ENCODE data around the gene IFT52.
A peak's percentile ranks its signal among the peaks of the same experiment; 100 is the strongest.
"Not testable (repeated sequence)": the region's sequence is repeated elsewhere in the genome, so short reads cannot be mapped to it uniquely, and the experiment has no call there.

The IFT52 gene

GRCh38 chr20:43653966-43654365, 63.2 kb downstream of the IFT52 start:
- DNase-seq: no peak

GRCh38 chr20:43655176-43655575, 64.4 kb downstream of the IFT52 start:
- DNase-seq: not testable (repeated sequence)

- DNase-seq: no peak
These were observed 65.2 kb downstream of the IFT52 start for GRCh38 chr20:43655937-43656336.

- DNase-seq: peak in 2 of 5 experiments; percentile 22 to 42
These were observed 67.5 kb downstream of the IFT52 start for GRCh38 chr20:43658069-43658722.

DNA sequence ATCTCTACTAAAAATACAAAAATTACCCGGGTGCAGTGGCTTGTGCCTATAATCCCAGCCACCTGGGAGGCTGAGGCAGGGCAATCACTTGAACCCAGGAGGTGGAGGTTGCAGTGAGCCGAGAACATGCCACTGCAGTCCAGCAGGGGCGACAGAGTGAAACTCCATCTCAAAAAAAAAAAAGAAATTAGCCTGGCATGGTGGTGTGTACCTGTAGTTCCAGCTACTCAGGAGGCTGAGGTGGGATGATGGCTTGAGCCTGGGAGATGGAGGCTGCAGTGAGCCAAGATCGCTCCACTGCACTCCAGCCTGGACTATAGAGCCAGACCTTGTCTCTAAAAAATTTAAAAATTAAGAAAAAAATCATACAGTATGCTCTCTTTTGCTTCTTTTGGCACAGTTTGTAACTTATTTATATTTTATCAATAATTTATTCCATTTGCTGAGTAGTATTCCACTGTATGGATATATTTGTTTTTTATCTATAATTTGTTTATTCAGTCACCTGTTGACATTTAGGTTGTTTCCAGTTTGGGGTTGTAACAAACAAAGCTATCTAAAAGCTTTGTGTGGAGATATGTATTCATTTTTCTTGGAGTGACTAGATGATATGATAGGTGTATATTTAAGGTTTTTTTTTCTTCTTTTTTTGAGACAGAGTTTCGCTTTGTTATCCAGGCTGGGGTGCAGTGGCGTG, 68.1 kb downstream of the IFT52 start:
- peak in 1 of 5 experiments; percentile 37 for DNase-seq

- no peak for DNase-seq
These were observed 72.4 kb downstream of the IFT52 start for GRCh38 chr20:43662943-43663655.

DNA sequence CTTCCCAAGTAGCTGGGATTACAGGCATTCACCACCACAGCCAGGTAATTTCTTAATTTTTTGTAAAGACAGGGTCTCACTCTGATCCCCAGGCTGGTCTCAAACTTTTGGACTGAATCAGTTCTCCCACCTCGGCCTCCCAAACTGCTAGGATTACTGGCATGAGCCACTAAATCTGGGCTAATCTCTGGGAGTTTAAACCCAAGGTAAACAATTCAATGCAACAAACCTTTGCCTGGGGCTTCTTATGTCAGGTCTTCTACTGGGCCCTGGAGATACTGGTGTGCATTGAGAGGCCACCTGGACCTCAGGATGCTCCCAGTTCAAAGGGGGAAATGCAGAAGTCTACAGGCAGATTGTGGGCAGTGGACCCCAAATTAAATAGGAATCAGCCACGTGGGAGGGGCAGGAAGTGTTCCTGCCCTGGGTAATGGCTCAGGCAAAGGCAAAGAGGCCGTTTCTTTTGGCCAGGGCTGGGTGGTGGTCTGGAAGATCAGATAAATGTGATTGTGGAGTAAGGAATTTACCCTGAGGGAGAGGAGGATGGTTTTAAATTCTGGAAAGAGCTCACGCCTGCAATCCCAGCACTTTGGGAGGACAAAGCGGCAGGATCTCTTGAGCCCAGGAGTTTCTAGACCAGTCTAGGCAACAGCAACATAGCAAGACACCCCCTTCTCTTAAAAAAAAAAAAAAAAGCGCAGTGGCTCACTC, 74.9 kb downstream of the IFT52 start:
- DNase-seq: no peak

GRCh38 chr20:43666376-43667328, 75.9 kb downstream of the IFT52 start, which contains the start of gene MYBL2:
Gene MYBL2, plus strand, starts transcription at chr20:43667114. Its CDS starts 170 bp downstream, at chr20:43667284.
- peak; percentile 48 to 83 (median 62) for DNase-seq

- DNase-seq: peak in 1 of 5 experiments; percentile 40
These were observed 76.8 kb downstream of the IFT52 start for GRCh38 chr20:43667341-43668132.

DNA sequence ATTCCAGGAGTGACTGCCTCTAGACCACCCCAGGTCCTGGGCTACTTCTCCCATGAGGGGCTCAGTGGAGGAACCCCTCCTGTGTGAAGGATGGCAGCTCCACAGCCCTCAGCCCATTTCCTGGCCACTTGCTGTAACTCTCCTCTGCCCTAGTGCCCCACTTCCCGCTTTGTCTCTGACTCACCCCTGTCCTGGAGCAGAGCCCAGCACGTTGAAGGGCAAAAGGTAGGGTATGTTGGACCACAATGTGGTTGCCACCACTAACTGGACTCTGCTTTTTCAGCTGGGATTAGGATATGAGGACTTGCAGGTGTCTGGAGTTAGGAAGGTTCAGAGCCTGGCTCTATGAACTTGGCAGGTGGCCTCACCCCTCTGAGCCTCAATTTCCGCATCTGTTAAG, 78.6 kb downstream of the IFT52 start:
- DNase-seq: no peak

GRCh38 chr20:43670423-43670822, 79.7 kb downstream of the IFT52 start:
- DNase-seq: no peak

- DNase-seq: no peak
These were observed 85.6 kb downstream of the IFT52 start for GRCh38 chr20:43676368-43676767.

DNA sequence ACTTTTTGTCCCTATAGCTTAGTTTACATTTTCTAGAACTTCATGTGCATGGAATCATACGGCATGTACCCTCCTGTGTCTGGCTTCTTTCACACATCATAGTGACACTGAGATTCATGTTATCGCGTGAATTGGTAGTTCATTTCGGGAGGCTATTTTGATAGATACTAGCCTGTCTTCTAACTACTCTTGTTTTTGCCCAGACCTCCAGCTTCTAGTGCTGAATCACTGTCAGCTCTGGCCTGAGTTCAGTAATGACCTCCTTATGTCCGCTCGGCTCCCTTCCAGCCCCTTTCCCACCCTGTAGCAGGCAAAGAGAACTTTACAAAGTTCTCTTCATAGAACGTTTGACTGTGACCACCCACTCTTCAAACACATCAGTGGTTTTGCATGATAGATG, 90.2 kb downstream of the IFT52 start:
- no peak for DNase-seq

GRCh38 chr20:43681468-43681942, 90.8 kb downstream of the IFT52 start:
- peak in 1 of 5 experiments; percentile 23 for DNase-seq

- DNase-seq: peak in 1 of 5 experiments; percentile 38
These were observed 91.3 kb downstream of the IFT52 start for GRCh38 chr20:43681991-43682410.

DNA sequence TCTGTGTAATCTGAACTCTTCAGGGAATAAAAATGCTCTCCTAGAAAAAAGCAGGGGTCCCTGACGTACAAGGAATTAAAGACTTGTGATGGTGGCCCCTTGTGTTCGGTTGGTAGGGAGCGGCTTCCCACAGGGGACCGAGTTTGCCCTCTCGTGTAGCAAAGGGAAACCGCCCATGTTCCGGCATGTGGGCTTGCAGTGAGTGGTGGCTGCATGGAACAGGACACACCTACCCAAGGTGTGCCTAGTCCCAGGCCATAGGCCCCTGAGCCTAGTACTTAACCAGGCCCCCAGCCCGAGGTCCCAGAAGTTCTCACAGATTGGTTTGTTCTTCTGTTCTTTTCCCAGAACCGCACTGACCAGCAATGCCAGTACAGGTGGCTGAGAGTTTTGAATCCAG, 91.7 kb downstream of the IFT52 start:
- no peak for DNase-seq

DNA sequence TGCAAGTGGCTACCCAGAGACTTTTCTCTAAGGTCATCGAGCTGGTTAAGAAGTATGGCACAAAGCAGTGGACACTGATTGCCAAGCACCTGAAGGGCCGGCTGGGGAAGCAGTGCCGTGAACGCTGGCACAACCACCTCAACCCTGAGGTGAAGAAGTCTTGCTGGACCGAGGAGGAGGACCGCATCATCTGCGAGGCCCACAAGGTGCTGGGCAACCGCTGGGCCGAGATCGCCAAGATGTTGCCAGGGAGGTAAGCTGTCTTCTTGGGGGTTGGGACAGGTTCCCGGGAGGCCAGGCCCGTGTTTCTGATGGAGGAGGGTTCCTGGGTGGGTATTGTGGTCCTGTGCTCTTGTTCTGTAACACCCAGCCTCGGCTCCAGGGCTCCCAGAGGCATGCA, 96.1 kb downstream of the IFT52 start:
- DNase-seq: no peak

- no peak for DNase-seq
These were observed 98.4 kb downstream of the IFT52 start for GRCh38 chr20:43689165-43689564.

DNA sequence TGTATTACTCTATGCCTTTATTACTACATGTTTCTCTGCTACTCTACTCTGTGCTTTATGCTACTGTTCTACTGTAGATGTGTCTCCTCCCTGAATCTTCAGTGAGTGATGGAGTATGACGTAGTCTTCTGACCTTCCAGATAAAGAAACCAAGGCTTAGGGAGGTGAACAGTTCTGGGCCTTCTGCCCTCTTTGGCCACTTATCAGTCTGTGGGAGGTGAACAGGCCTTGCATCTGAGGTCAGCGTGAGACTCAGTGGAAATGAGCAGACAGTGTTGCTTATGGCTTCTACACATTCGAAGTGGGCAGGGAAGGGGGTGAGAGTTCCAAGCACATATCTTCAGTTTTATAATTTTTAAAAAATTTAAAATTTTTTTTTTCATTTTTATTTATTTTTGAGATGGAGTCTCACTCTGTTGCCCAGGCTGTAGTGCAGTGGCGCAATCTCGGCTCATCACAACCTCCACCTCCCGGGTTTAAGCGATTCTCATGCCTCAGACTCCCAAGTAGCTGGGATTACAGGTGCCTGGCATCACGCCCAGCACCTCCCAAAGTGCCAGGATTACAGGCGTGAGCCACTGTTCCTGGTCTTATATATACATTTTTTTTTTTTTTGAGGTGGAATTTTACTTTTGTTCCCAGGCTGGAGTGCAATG, 100.3 kb downstream of the IFT52 start:
- no peak for DNase-seq

DNA sequence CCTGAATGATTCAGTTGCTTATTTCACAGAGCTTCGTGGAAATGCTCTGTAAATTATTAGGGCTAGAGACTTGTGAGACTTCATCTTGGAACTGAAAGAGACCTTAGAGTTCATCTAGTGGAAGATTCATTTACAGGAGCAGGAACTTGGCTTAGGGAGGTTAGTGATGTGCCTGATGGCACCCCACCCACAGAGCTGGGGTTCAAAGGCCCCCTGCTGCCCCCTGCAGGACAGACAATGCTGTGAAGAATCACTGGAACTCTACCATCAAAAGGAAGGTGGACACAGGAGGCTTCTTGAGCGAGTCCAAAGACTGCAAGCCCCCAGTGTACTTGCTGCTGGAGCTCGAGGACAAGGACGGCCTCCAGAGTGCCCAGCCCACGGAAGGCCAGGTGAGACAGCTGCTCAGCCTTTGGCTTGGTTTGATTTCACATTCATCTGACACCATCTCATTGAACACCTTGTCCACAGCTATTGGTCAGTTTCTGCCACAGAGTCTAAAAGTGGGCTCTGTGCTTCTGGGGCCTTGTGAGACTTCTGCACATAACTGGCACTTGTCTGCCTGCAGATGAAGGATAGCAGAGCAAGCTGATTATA, 101.3 kb downstream of the IFT52 start:
- peak in 3 of 5 experiments; percentile 24 to 61 (median 42) for DNase-seq
